ENCODE data around the gene CIROP.

CIROP gene

GRCh38 chr14:23091294-23092225 is 13.2 kb downstream of the CIROP start:
- no peak for DNase-seq

DNA sequence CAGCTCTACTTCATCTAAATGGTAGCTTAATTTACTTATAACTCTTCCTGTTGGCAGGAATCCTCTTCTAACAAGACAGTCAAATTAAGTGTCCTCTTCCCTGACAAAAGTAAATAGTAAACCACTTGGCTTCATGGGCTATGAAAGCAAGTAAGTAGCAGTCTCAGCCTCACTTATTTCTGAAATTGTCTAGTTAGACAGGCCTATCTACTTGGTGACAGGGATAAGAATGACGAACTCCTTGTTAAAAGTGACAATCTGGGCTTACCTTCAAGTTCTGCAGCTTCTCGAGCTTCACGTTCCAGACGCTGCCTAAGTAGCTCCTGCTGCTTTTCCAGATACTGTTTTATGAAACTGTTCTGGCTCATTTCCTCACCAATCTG is 14.5 kb downstream of the CIROP start:
- DNase-seq: no peak

DNA sequence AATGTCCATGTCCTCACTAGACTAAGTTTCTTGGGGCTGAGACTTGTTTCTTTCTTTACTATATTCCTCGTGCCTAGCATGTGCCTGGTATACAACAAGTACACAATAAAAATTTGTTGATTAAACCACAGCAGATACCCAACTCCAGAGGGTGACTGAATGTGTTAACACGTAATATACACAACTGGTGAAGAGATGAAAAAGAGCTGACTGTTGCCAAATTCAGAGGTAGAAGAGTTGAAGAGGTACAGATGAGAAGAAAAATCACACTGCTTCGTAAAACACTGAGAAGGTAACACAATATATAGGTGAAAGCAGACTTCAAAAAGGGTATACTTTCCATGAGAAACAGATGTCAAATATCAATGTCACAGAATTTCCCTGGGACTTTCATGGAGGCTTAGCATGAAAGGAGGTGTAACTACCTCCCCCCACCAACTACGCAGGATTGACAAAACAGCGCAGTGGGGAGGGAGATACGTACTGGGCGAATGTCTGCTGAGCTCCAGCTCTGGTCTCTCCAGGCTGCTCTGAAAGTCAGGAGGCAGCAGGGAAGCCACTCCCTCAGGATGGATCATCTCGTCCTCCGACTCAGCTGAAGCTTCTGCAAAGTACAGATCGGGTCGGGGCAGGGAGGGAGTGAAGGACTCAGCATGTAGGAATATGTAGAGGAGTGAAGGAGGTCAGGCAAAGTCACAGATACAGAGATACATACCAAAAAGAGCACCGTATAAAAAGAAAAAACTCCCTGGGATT is 15.1 kb downstream of the CIROP start:
- DNase-seq: no peak

- no peak for DNase-seq
Observed at GRCh38 chr14:23086565-23086964, 18.2 kb downstream of the CIROP start.

DNA sequence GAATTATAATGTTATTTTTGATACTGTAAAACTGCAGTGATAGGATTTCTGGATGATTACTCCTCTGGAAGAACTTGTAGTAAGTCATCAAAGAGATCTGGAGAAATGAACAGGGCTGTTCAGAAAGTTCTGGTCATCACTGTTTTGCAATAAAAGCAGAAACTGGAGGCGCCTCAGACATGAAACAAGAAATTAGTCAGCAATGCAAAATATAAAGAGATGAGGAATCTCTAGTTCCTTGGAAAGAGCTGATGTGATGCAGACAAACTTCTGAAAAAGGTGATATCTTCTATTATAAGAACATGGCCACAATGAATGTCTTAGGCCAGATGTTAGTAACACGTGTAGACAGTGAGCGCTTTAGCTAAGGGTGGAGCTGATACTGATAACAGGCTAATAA is 19.3 kb downstream of the CIROP start:
- no peak for DNase-seq

DNA sequence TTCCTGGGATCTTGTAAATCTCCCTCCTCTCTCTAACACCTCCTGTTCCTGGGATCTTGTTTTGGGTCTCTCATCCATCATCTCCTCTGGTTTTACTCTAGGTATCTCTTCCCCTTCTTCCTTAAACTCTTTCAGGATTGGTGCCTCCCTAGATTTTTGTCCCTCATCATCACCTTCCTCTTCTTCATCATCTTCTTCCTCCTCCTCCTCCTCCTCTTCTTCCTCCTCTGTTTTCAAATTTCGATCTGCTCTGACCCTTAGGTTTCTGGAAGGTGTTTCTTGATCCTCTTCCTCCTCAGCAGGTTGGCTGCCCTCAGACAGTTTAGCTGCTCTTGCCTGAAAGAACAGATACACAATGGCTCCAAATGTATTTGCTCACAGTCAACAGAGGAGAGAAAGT is 24.3 kb downstream of the CIROP start:
- no peak for DNase-seq

- DNase-seq: no peak
Observed at GRCh38 chr14:23079716-23080115, 25.1 kb downstream of the CIROP start.

- no peak for DNase-seq
Observed at GRCh38 chr14:23078692-23079116, 26.1 kb downstream of the CIROP start.

- no peak for DNase-seq
Observed at GRCh38 chr14:23077962-23078361, 26.8 kb downstream of the CIROP start.

DNA sequence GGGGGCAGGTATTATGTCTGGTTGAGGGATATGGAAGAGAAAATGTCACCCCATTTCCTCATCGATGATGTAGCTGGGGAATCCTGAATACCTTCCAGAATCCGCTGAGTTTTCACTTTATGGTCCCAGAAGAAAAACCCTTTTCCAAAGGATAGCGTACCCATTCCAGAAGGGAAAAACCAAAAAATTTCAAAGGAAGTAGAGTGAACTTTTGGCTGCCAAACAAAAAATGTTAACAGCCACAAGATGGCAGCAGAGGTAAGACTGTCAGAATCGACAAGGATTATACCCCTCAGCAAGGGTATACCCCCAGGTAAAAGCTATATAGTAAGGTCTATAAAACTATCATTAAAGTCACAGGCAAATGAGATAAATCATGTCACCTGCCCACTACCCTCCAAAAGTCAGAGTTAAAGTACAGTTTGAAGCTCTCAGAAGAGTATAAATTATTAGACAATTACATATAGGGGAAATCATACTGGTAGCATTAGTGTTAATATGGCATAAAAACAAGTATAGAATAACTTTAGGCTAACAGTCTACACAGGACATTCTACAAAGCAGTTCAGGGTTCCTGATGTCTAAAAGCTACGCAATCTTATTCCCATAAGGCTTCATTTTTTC is 27.9 kb downstream of the CIROP start:
- no peak for DNase-seq

DNA sequence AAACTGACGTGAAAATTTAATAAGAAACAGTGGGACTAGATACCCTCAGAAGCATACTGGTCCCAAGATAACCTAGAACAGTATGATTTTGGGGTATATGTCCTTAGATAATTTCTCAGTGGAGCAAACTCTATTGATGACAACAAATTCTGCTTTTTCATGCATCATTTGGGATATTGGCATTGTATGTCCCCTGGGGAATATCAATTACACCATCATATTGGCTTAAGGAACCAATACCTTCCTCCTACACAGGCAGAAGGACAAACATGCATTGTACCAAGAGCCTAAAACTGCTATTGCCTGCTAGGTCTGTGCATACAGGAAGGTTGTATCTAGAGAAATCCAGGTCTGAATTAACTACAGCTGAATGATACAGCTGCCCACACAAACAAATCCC is 29.9 kb downstream of the CIROP start:
- no peak for DNase-seq

GRCh38 chr14:23071921-23072539 is 32.8 kb downstream of the CIROP start:
- no peak for DNase-seq

- peak; percentile 67 for DNase-seq
Observed at GRCh38 chr14:23071244-23071920, 33.4 kb downstream of the CIROP start.

GRCh38 chr14:23070262-23071129 is 34.3 kb downstream of the CIROP start:
- no peak for DNase-seq

- no peak for DNase-seq
Observed at GRCh38 chr14:23069413-23069806, 35.4 kb downstream of the CIROP start.

- DNase-seq: peak; percentile 54
Observed at GRCh38 chr14:23068789-23069412, 35.9 kb downstream of the CIROP start.

- DNase-seq: no peak
Observed at GRCh38 chr14:23067847-23068788, 36.7 kb downstream of the CIROP start.

DNA sequence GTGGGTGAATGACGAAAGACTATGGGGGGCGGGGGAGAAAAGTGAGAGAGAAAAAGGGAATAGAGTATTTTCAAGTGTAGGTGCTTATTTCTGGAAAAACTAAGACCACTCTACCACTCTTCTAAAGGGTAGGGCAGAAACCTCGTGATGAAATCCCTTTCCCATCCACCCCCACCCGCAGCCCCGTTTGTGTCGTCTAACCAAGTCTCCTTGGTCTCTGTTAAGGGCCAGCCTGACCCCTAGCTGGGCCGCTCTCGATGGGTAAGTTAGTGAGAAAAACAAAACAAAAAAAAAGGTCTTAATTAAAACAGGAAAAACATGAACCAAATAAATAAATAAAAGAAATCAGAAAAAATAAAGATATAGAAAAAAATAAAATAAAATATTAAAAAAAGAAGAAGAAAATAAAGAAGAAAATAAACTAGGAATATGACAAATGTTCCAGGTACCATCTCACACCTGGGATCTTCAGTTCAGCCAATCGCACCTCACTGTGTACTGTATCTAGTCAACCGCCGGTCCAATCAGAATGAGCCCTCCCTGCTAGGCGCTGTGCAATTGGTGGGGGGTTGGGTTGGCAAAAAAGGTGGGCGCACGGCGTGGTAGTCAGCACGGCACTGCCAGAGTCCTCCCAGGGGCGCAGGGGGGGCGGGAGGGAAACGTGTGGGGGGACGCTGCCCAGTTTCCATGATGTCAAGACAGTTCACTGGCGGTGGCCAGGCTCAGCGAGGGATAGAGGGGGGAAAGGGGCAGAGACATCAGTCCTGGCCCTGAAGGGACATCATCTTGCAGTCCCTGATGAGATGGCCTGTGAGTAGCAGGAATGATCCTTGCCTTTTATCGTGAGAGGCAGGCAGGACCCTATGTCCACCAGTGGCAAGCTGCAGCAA is 37.7 kb downstream of the CIROP start:
- no peak for DNase-seq

DNA sequence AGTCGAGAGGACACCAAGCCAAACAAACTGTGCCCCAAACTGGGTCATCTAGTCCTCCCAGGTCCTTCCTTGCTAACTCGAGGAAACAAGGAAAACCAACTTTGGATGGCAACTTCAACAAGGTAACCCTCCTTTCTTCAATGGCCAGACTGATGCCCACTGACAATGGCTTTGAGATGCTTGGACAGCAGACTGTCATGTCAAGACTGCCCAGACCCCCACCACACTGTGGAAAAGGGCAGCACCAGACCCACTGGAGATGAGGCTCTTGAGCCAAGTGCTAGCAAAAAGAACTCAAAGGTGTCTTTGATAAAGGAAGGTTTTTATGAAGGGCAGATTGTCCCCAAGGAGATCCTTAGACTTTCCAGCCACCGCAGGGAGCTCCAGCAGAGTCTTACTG is 38.4 kb downstream of the CIROP start:
- DNase-seq: no peak
